Neural cell (in vitro differentiated cells): ENCODE results near the gene SIGLEC15.

ENCODE experiments used
- POLR2AphosphoS5 ChIP-seq: IDR thresholded peaks from 2 replicates; pipeline ENCODE4 v1.6.1; 2012
- TF ChIP-seq, protein P1 (sequence below): fragments of 450-650 bp; IDR thresholded peaks from 2 replicates; pipeline ENCODE4 v1.5.1; 2014; ENCODE audit warnings: antibody characterized with exemption, mild to moderate bottlenecking, moderate library complexity; ENCODE audit not compliant: poor library complexity, severe bottlenecking

DNA sequence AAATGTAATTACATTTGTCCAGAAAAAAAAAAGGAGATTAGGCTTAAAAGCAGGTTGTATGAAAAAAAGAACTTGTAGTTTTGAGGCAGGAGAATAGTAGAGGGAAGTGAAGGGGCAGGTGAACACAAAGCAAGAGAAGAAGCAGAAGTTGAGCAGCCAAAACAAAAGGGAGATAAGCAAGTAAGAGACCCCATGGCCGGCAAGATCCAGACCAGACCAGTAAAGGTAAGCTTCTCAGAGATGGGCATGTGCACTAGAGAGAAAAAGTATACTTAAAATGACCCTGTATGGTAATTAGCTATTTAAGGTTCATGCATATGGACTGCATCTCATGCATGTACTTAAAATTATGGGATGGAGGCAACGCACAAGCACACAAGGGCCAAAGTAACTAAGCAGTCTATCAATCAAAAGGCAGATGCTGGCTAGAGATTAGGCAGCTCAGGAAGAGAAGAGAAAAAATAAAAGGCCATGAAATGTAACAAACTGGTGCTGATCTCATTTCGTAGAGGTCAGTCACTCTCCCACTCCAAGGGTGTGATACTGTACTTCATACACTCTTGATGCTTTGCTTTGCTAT is 9.7 kb downstream of the SIGLEC15 start:
- no peak for TF ChIP-seq POLR2AphosphoS5
- TF ChIP-seq, protein P1, sequence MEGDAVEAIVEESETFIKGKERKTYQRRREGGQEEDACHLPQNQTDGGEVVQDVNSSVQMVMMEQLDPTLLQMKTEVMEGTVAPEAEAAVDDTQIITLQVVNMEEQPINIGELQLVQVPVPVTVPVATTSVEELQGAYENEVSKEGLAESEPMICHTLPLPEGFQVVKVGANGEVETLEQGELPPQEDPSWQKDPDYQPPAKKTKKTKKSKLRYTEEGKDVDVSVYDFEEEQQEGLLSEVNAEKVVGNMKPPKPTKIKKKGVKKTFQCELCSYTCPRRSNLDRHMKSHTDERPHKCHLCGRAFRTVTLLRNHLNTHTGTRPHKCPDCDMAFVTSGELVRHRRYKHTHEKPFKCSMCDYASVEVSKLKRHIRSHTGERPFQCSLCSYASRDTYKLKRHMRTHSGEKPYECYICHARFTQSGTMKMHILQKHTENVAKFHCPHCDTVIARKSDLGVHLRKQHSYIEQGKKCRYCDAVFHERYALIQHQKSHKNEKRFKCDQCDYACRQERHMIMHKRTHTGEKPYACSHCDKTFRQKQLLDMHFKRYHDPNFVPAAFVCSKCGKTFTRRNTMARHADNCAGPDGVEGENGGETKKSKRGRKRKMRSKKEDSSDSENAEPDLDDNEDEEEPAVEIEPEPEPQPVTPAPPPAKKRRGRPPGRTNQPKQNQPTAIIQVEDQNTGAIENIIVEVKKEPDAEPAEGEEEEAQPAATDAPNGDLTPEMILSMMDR: no peak
